OCI-LY1 (cell line): ENCODE data around the gene SIRPA.

ENCODE experiments used
- CTCF ChIP-seq: fragments of 200-600 bp; sonication (generic), shearing (Covaris generic); IDR thresholded peaks from 2 replicates; pipeline ENCODE4 v1.5.1; 2017; ENCODE audit warnings: mild to moderate bottlenecking, antibody characterized with exemption, low read length, moderate library complexity, mixed read lengths
- EZH2 ChIP-seq: fragments of 200-600 bp; sonication (generic), shearing (Covaris generic); IDR thresholded peaks from 2 replicates; pipeline ENCODE4 v1.8.0; 2017; ENCODE audit warnings: borderline replicate concordance, mixed run types, mild to moderate bottlenecking, antibody characterized with exemption, low read length, moderate library complexity, mixed read lengths

- TF ChIP-seq CTCF (no peak), EZH2 (no peak)
These were observed 46.0 kb downstream of the SIRPA start for GRCh38 chr20:1941226-1941625.
